ENCODE measurements around the gene KRT15. TPM values are rescaled to one million over a fixed set of nuclear protein-coding genes. Genes with fewer than 3 reads are reported as not detected.

The KRT15 gene
- total and polyA plus RNA-seq, 10 of the 15 experiments (the other 5 are each of a cell fraction or from before 2014, with no cell fraction given) = 0.06 to 0.17 TPM; not detected in 8

DNA sequence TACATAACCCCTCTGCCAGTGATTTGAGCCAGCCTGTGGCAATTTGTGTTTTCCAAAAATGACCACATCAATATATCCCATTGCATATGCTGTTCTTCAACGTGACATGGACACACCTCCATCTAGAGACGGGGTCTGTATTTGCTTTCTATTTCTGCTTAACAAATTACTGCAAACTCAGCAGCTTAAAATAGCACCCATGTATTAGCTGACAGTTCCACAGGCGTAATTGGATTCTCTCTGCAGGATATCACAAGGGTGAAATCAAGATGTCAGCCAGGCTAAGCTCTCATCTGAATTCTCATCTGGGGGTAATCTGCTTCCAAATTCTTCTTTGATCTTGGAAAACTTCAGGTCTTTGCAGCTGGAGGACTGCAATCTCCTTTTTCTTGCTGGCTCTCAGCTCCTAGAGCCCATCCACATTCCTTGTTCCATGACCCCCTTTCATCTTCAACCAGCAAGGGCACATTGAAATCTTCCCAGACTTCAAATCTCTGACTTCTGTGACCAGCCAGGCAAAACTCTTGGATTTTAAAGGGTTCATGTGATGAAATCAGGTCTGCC lies 45.0 kb upstream of the KRT15 start (continued):
- no peak for TF ChIP-seq ZBTB40 (IDR thresholded peaks at IDR 0.05; ENCODE audit: borderline replicate concordance)
- TF ChIP-seq SMARCA5 (IDR thresholded peaks at IDR 0.05) = no peak
- TF ChIP-seq TBL1XR1 (IDR thresholded peaks at IDR 0.05; ENCODE audit: low read depth, low read length) = no peak
- no peak for TF ChIP-seq POU2F2 (IDR thresholded peaks at IDR 0.05; ENCODE audit: borderline replicate concordance, low read depth, low read length)

DNA sequence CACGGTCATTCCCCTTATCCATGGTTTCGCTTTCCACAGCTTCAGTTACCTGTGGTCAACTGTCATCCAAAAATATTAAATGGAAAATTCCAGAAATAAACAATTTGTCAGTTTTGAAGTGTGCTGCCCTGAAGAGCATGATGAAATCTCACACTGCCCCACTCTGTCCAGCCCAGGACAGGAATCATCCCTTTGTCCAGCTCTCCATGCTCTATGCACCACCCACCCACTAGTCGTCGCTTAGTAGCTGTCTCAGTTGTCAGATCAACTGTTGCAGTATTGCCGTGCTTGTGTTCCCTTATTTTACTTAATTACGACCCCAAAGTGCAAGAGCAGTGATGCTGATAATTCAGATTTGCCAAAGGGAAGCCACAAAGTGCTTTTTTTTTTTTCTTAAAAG lies 42.9 kb upstream of the KRT15 start:
- Histone ChIP-seq H3K4me3 (no peak overlapping the region), H3K27ac (ENCODE audit: control insufficient read depth, insufficient read depth) (no peak overlapping the region), H3K4me1 (ENCODE audit: control insufficient read depth, insufficient read depth, low read length) (no peaks in the 10 kb centered on the region), H3K27me3 (replicated peaks in 1 of 2; ENCODE audit: control insufficient read depth in 2 of 2, insufficient read depth in 2 of 2, low read length in 1 of 2) (peaks cover 0 to 4% of the 10 kb centered on the region in 2 experiments; a peak in 2 of 4 replicates), H3K79me2 (ENCODE audit: control insufficient read depth, insufficient read depth, low read length) (no peaks in the 10 kb centered on the region), H3K9ac (ENCODE audit: control insufficient read depth, insufficient read depth, low read length) (no peak overlapping the region), H3K36me3 (ENCODE audit: control insufficient read depth in 2 of 2, insufficient read depth in 2 of 2, low read length in 1 of 2) (no peaks in the 10 kb centered on the region), H4K20me1 (ENCODE audit: control insufficient read depth, insufficient read depth) (no peaks in the 10 kb centered on the region), H2AFZ (ENCODE audit: control insufficient read depth, low read depth, low read length) (no peak overlapping the region), H3K4me2 (ENCODE audit: control insufficient read depth, insufficient read depth) (no peak overlapping the region), H3K9me3 (replicated peaks; ENCODE audit: control insufficient read depth, insufficient read depth, low read length) (no peaks in the 10 kb centered on the region)
- intact Hi-C loops (cut with micrococcal nuclease; ENCODE audit: unreplicated experiment) = no loop called here
- BruUV-seq (replicated peaks) = no TSS peak
- WGBS (ENCODE audit: insufficient coverage, insufficient replicate concordance, low lambda C conversion rate, missing lambda C conversion rate) = 15% methylated on average over 6 of the region's 6 CpGs
- ATAC-seq (no peak), DNase-seq (ENCODE audit: low read depth, low spot score) (no peak), FAIRE-seq (no peak)
- SMC1A ChIA-PET (ENCODE audit: uncharacterized antibody, unreplicated experiment) = no interaction called here
- CTCF ChIA-PET = interaction anchor here (0.6 to 4.4 kb wide), 2 partner anchors 12 to 353 kb away, joined by 3 to 34 read pairs; no protein-coding TSS in a partner anchor
- RAD21 ChIA-PET (ENCODE audit: unreplicated experiment) = no interaction called here
- POLR2A ChIA-PET = interaction anchor here (0.6 kb wide), 1 partner anchor 128 kb away, joined by 3 read pairs; no protein-coding TSS in a partner anchor
- in situ Hi-C loops (cut with MboI) = no loop called here
- no peak for TF ChIP-seq POLR2AphosphoS2 (IDR thresholded peaks at IDR 0.05; ENCODE audit: low read depth, low read length)
- no peak for TF ChIP-seq EP300 (IDR thresholded peaks at IDR 0.05; ENCODE audit: borderline replicate concordance in 1 of 2, control insufficient read depth in 1 of 2, low read depth in 2 of 2, low read length in 2 of 2)
- TF ChIP-seq HDGF (IDR thresholded peaks at IDR 0.05) = no peak
- TF ChIP-seq NR2C1 (IDR thresholded peaks at IDR 0.05) = no peak
- no peak for TF ChIP-seq TCF12 (IDR thresholded peaks at IDR 0.05; ENCODE audit: low read depth, low read length)
- no peak for TF ChIP-seq TCF7 (IDR thresholded peaks at IDR 0.05; ENCODE audit: borderline replicate concordance)
- TF ChIP-seq STAT1 (conservative IDR thresholded peaks at IDR 0.05) = no peak
- no peak for TF ChIP-seq CBFB (IDR thresholded peaks at IDR 0.05; ENCODE audit: low read depth)
- TF ChIP-seq NR2F1 (conservative IDR thresholded peaks at IDR 0.05) = no peak
- TF ChIP-seq CHD1 (IDR thresholded peaks at IDR 0.05; ENCODE audit: low read depth, low read length) = no peak
- no peak for TF ChIP-seq GABPA (IDR thresholded peaks at IDR 0.05; ENCODE audit: low read depth)
- no peak for TF ChIP-seq PRDM15 (CRISPR knock-in tag; IDR thresholded peaks at IDR 0.05)
- no peak for TF ChIP-seq CBX5 (IDR thresholded peaks at IDR 0.05; ENCODE audit: low read depth)

Data from GM12878 (cell line).